Mammary epithelial cell (primary cell): ENCODE measurements around the gene ZFHX3.

Experiments used
- CTCF ChIP-seq, 2 donors: IDR thresholded peaks in 1 of 2; conservative IDR thresholded peaks in 1 of 2; 2 replicates each; pipeline ENCODE4 v1.5.1; 2011 to 2012; ENCODE audit warnings: inconsistent platforms in 2 of 2, low read length in 2 of 2, mild to moderate bottlenecking in 2 of 2, control low read depth in 1 of 2, low read depth in 1 of 2; ENCODE audit not compliant: insufficient read depth in 1 of 2; ENCODE audit errors: extremely low read depth in 1 of 2
- EZH2 ChIP-seq: IDR thresholded peaks from 2 replicates; pipeline ENCODE4 v1.6.1; 2012; ENCODE audit warnings: low read length, inconsistent platforms, borderline replicate concordance

GRCh38 chr16:72969146-72969545 lies 78.8 kb downstream of the ZFHX3 start:
- TF ChIP-seq EZH2 (no peak), CTCF (conservative IDR thresholded peaks at IDR 0.05 in 1 of 2, IDR thresholded peaks at IDR 0.05 in 1 of 2; ENCODE audit: extremely low read depth in 1 of 2, insufficient read depth in 1 of 2, low read depth in 1 of 2, low read length in 2 of 2) (no peak)
